Activated naive CD8-positive, alpha-beta T cell treated with anti-CD3 and anti-CD28 coated beads, Interleukin-2, amount 10 ng/mL, durations not matched to agents 7 days and 5 days (primary cell): ENCODE data around the gene FOS. TPM values are rescaled to one million over a fixed set of nuclear protein-coding genes. Genes with fewer than 3 reads are reported as not detected.
A peak's percentile ranks its signal among the peaks of the same experiment; 100 is the strongest.
"Not testable (repeated sequence)": the region's sequence is repeated elsewhere in the genome, so short reads cannot be mapped to it uniquely, and the experiment has no call there.

Source experiments
- ATAC-seq: fragments of 150-1000 bp; cut with Tn5 transposase; one replicate; pipeline ENCODE4 v1.10.0; 2021; ENCODE audit warnings: low read depth, moderate library complexity
- POLR2A ChIA-PET: fragments of 350-600 bp; sonication (Branson Sonifier 250); formaldehyde crosslinking; loops from one replicate; lab custom pipeline; 2021; ENCODE audit warnings: antibody characterized with exemption; lab: Charles Lee
- DNase-seq: peaks from one replicate; pipeline ENCODE4 v3.0.0; 2021
- H3K27ac Mint-ChIP-seq: one replicate; pipeline ENCODE4 v1.8.0; 2022; ENCODE audit warnings: mild to moderate bottlenecking, mixed read lengths
- H3K27me3 Mint-ChIP-seq: one replicate; pipeline ENCODE4 v1.8.0; 2022; ENCODE audit warnings: mild to moderate bottlenecking, moderate library complexity, mixed read lengths
- H3K36me3 Mint-ChIP-seq: one replicate; pipeline ENCODE4 v1.8.0; 2021; ENCODE audit warnings: mild to moderate bottlenecking, mixed read lengths
- H3K4me1 Mint-ChIP-seq: one replicate; pipeline ENCODE4 v1.8.0; 2021; ENCODE audit warnings: mixed read lengths
- H3K4me3 Mint-ChIP-seq: one replicate; pipeline ENCODE4 v1.8.0; 2022; ENCODE audit warnings: mild to moderate bottlenecking, moderate library complexity, mixed read lengths
- H3K9me3 Mint-ChIP-seq: one replicate; pipeline ENCODE4 v1.8.0; 2021; ENCODE audit warnings: mixed read lengths
- total RNA-seq, 2 experiments: library from RNA; stranded (reverse); gene quantifications; one replicate each; pipeline ENCODE4 v1.2.3, GENCODE V29; 2021

Gene FOS
- total RNA-seq, 2 experiments from 2014 or later: 60.3 to 61.7 TPM

DNA sequence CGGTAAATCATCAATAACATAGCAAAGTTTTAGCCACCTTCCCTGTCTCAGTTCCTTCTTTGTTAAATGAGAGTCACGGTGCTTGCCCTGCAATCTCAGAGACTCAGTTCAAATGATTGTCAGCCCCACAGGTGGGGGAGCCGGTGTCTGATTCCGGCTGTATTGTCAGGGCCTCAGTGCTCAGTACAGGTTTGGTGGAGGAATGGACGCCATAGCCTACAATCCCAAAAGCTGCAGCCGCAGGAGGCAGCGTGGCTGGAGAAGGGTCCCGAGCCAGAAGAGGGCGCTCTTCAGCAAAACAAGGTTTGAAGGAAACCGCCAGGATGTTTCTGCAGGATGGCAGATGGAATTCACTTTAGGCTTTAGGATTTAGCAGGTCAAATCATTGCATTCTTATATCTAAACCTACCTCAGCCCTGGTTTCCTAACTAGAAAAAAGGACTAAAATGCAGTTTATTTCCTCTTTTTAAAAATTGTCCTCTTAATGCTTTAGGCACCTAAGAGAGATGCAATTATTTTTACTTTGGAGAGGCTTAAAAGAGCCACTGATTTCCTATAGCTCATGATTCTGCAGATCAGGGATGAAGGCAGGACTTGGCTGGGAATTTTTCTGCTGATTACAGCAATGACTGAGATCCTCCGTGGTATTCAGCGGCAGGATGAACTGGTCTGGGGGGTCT, 29.2 kb downstream of the FOS start:
- Mint-ChIP-seq H3K27ac (no peak overlapping the region), H3K4me3 (no peak overlapping the region), H3K9me3 (no peaks in the 10 kb centered on the region), H3K4me1 (peaks cover 16% of the 10 kb centered on the region), H3K27me3 (peaks cover 8% of the 10 kb centered on the region), H3K36me3 (no peaks in the 10 kb centered on the region)
- POLR2A ChIA-PET: interaction anchor here (1.5 kb wide), 1 partner anchor 181 kb away, joined by 5 read pairs; no protein-coding TSS in a partner anchor
- DNase-seq (peak; percentile 74), ATAC-seq (peak; percentile 53)

DNA sequence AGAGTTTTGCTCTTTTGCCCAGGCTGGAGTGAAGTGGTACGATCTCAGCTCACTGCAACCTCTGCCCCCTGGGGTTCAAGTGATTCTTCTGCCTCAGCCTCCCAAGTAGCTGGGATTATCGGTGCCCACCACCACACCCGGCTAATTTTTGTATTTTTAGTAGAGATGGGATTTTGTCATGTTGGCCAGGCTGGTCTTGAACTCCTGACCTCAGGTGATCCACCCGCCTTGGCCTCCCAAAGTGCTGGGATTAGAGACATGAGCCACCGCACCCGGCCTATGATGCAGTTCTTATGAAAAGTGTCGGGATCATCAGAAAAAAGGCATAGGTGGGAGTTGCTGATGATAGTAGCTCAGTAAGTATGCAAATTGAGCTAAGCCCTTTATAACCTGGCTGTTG, 30.4 kb downstream of the FOS start:
- ATAC-seq, H3K36me3 Mint-ChIP-seq, H3K27me3 Mint-ChIP-seq, H3K27ac Mint-ChIP-seq, H3K4me3 Mint-ChIP-seq, H3K9me3 Mint-ChIP-seq, DNase-seq: not testable (repeated sequence)
- peaks cover 12% of the 10 kb centered on the region for H3K4me1 Mint-ChIP-seq
- POLR2A ChIA-PET: interaction anchor here (1.5 kb wide), 1 partner anchor 180 kb away, joined by 5 read pairs; no protein-coding TSS in a partner anchor

DNA sequence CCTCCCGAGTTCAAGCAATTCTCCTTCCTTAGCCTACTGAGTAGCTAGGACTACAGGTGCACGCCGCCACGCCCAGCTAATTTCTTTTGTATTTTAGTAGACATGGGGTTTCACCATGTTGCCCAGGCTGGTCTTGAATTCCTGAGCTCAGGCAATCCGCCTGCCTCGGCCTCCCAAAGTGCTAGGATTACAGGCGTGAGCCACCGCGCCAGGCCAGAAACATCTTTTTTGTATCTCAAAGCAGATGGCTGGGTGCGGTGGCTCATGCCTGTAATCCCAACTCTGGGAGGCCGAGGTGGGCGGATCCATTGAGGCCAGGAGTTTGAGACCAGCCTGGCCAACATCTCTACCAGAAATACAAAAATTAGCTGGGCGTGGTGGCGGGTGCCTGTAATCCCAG, 30.9 kb downstream of the FOS start:
- H3K36me3 Mint-ChIP-seq, H3K9me3 Mint-ChIP-seq, H3K27ac Mint-ChIP-seq, ATAC-seq, DNase-seq, H3K27me3 Mint-ChIP-seq, H3K4me3 Mint-ChIP-seq, POLR2A ChIA-PET: not testable (repeated sequence)
- peaks cover 13% of the 10 kb centered on the region for H3K4me1 Mint-ChIP-seq

DNA sequence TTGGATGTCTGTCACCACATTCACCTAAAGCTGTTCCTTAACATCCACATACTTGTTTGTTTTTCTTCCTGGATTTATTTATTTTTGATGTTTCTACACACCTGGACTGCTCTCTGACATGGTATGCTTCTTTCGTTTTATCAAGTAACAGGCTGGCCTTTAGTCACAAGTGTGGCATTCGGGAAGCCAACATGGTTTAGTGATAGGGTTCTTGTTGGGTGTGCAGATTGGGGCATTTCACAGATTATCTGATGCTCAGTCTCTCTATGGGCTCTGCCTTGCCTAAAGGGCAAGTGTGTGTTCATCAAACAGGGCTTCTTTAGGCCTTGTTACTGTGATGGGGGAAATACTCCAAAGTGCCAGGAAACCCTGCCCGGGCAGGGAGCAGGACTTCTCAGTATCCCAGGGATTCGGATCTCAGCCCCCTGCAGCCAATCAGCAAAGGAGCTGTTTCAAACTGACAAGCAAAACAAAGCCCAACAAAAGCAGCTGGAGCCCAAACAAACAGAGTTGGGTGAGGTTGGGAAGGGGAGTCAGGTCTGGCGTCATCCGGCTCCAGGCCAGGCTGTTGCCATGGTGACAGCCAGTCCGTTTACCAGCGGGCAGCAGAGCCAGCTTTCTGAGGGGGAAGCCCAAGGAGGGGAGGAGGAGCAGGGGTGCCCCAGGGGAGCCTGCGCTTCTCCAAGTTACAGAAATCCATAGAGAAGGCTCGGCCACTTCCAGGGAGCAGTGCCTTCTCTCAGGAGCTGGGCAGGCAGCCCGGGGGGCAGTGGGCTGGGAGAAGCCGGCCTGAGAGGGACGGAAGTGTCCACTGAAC, 31.9 kb downstream of the FOS start:
- no peak for ATAC-seq
- Mint-ChIP-seq H3K36me3 (no peaks in the 10 kb centered on the region), H3K27ac (no peak overlapping the region), H3K4me3 (no peak overlapping the region), H3K27me3 (peaks cover 9% of the 10 kb centered on the region), H3K9me3 (no peaks in the 10 kb centered on the region), H3K4me1 (peaks cover 18% of the 10 kb centered on the region)
- no peak for DNase-seq
- POLR2A ChIA-PET: no interaction called here

DNA sequence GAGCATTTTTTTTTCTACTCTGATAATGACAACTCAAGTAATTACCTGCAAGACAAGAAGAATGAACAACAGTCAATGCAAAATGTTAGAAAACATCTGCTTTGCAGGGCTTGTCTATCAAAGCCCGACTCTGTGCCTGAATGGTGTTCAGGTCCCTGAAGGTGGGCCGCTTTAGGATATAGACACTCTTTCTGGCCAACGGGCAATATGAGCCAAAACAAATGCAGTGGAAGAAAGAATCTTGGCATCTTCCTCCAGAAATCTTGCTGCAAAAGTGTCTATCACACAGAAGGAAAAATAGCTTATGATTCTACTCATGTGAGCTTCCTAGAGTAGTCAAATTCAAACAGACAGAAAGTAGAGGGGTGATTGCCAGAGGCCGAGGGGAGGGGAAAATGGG, 32.7 kb downstream of the FOS start:
- Mint-ChIP-seq H3K4me1 (peaks cover 18% of the 10 kb centered on the region), H3K27me3 (peaks cover 5% of the 10 kb centered on the region), H3K9me3 (no peaks in the 10 kb centered on the region), H3K4me3 (no peak overlapping the region), H3K36me3 (no peaks in the 10 kb centered on the region), H3K27ac (no peak overlapping the region)
- no peak for ATAC-seq
- DNase-seq: no peak
- POLR2A ChIA-PET: no interaction called here

DNA sequence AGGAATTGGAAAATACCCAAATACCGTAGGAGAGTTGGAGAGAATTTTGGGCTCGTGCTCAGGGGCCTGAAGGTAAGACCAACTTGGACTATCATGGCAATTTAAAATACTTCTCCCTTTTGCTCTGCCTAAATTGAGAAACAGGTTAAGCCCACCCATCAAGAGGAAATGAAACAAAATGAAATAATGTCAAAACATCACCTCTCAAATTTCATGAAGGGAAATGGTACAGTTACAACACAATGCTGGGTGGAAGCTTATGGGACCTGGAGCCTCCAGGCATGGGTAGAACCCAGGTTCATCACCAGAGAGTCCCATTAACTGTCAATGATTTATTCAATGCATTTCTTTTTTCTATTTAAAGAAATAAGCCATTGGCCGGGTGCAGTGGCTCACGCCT, 33.7 kb downstream of the FOS start:
- Mint-ChIP-seq H3K4me1 (peaks cover 17% of the 10 kb centered on the region), H3K27me3 (peaks cover 1% of the 10 kb centered on the region), H3K4me3 (no peak overlapping the region), H3K27ac (no peak overlapping the region), H3K36me3 (no peaks in the 10 kb centered on the region), H3K9me3 (no peaks in the 10 kb centered on the region)
- DNase-seq (no peak), ATAC-seq (no peak)
- POLR2A ChIA-PET: interaction anchor here (0.6 kb wide), 1 partner anchor 91 kb away, joined by 5 read pairs; no protein-coding TSS in a partner anchor

DNA sequence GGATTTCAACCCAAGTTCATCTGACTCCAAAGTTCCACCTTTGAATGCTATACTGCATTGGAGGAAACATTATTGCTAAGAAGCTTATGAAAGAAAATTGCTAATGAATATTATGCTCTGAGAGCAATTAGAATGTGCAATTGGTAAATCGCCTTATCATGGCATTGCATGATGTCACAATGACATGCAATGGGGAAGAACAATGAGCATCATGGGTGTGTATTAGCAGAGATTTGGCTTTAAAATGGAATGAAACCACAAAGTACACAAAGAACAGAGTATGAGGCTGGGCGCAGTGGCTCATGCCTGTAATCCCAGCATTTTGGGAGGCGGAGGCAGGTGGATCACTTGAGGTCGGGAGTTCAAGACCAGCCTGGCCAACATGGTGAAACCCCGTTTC, 34.7 kb downstream of the FOS start:
- ATAC-seq (no peak), DNase-seq (no peak)
- Mint-ChIP-seq H3K9me3 (no peaks in the 10 kb centered on the region), H3K27me3 (peaks cover 6% of the 10 kb centered on the region), H3K4me3 (no peak overlapping the region), H3K4me1 (peaks cover 11% of the 10 kb centered on the region), H3K36me3 (no peaks in the 10 kb centered on the region), H3K27ac (no peak overlapping the region)
- POLR2A ChIA-PET: no interaction called here

DNA sequence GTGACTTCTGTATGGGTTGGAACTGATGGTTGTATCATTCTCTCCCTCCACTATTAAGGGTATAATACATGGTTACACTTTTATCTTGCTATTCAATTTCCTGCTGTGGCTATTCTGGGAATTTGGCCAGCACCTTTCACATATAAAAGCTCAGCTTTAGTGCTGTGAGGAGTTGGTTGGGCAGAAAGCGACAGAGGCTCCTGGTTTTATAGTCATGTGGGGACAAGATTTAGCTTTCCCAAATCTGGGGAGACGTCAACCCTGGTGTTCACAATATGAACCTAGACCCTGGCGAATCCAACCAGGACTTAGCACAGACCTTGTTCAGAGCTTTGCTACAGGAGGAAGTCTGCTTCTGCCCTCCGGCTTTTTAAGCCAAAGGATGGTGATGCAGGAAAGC, 36.5 kb downstream of the FOS start:
- H3K27ac Mint-ChIP-seq: no peak overlapping the region
- H3K27me3 Mint-ChIP-seq: peaks cover 6% of the 10 kb centered on the region
- H3K9me3 Mint-ChIP-seq: no peaks in the 10 kb centered on the region
- peak; percentile 22 for ATAC-seq
- POLR2A ChIA-PET: interaction anchor here (0.5 to 1.0 kb wide), 3 partner anchors 16 to 165 kb away, joined by 3 read pairs; no protein-coding TSS in a partner anchor
- no peak for DNase-seq
- no peaks in the 10 kb centered on the region for H3K36me3 Mint-ChIP-seq
- H3K4me3 Mint-ChIP-seq: no peak overlapping the region
- H3K4me1 Mint-ChIP-seq: peaks cover 11% of the 10 kb centered on the region

DNA sequence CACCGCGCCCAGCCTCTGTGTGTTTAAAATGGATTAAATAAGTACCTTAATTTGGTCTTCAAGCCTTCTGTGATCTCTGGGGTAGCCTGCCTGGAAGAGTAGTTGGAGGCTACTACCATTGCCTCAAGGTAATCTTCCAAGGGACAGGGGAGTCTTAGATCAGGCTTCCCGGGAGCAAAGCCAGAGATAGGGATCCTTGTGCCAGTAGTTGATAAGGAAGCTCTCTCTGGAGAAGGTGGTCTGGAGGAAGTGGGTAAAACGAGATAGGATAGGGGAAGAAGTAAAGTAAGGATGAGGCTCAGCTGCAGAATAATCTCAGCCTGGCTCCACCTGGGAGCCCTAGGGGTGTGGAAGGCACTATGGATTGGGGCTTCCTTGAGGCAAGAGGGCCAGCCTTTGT, 38.5 kb downstream of the FOS start:
- POLR2A ChIA-PET: no interaction called here
- no peak overlapping the region for H3K4me3 Mint-ChIP-seq
- H3K27me3 Mint-ChIP-seq: peaks cover 9% of the 10 kb centered on the region
- DNase-seq (no peak), ATAC-seq (no peak)
- H3K27ac Mint-ChIP-seq: no peak overlapping the region
- H3K9me3 Mint-ChIP-seq: no peaks in the 10 kb centered on the region
- H3K36me3 Mint-ChIP-seq: no peaks in the 10 kb centered on the region
- peaks cover 6% of the 10 kb centered on the region for H3K4me1 Mint-ChIP-seq

DNA sequence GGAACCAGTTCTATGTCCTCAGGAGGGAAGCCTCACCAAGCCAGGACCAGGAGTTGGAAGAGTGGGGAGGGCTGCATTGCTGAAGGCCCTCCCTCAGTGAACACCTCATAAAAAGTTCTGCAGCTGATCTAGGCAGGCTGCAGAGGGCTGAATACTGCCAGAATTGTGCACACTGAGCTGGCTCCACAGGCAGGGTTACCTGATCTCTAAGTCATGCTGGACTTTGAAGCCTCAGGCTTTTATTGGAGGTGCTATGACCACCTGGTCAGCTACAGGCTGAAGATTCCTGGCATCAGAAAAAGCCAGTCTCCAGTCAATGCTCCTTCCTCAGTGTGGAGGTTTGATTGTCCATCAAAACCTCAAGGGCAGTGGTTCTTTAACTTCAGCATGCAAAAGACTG, 39.7 kb downstream of the FOS start:
- no peak overlapping the region for H3K4me3 Mint-ChIP-seq
- DNase-seq: no peak
- POLR2A ChIA-PET: no interaction called here
- ATAC-seq: no peak
- H3K36me3 Mint-ChIP-seq: no peaks in the 10 kb centered on the region
- peaks cover 9% of the 10 kb centered on the region for H3K27me3 Mint-ChIP-seq
- H3K9me3 Mint-ChIP-seq: no peaks in the 10 kb centered on the region
- no peak overlapping the region for H3K27ac Mint-ChIP-seq
- H3K4me1 Mint-ChIP-seq: peaks cover 6% of the 10 kb centered on the region

DNA sequence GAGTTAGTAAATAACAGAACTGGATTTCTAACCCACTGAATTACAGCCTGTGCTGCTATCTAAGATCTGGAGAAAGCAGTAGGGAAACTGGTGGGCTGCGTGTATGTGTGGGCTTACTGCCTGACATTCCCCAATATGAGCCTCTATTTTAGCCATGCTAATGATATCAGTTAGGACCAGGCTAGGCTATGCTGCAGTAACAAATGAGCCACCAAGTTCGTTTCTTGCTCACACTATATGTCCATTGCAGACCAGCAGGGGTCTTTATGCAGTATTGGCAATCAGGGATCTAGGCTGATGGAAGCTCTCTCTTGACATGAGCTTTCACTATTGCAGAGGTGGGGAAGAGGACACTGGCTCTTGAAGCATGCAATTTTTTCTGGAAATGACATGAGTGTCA, 40.4 kb downstream of the FOS start:
- Mint-ChIP-seq H3K9me3 (no peaks in the 10 kb centered on the region), H3K4me3 (no peak overlapping the region), H3K27ac (no peak overlapping the region), H3K4me1 (peaks cover 6% of the 10 kb centered on the region), H3K36me3 (no peaks in the 10 kb centered on the region), H3K27me3 (peaks cover 11% of the 10 kb centered on the region)
- no peak for ATAC-seq
- POLR2A ChIA-PET: no interaction called here
- no peak for DNase-seq

DNA sequence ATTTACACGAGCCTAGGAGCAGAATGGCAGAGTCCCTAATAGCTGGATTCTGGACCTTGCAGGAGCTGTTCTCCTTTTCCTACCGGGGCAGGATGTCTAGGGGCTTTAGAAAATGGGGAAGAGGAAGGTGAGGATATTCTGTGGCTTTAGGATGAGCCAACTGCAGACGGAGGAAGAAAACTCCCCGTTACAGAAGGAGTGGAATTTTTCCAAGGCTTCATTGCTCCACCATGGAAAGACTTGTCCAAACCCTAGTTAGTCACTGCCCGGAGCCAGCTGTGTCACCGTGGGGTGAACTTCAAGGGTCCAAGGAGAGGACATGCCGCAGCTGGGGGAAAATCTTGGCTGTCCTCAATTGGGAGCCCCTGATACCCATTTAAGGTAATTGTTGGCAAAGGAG, 41.6 kb downstream of the FOS start:
- ATAC-seq: no peak
- peaks cover 1% of the 10 kb centered on the region for H3K4me1 Mint-ChIP-seq
- no peak overlapping the region for H3K4me3 Mint-ChIP-seq
- peaks cover 13% of the 10 kb centered on the region for H3K27me3 Mint-ChIP-seq
- DNase-seq: no peak
- POLR2A ChIA-PET: no interaction called here
- no peaks in the 10 kb centered on the region for H3K36me3 Mint-ChIP-seq
- H3K27ac Mint-ChIP-seq: no peak overlapping the region
- no peaks in the 10 kb centered on the region for H3K9me3 Mint-ChIP-seq

DNA sequence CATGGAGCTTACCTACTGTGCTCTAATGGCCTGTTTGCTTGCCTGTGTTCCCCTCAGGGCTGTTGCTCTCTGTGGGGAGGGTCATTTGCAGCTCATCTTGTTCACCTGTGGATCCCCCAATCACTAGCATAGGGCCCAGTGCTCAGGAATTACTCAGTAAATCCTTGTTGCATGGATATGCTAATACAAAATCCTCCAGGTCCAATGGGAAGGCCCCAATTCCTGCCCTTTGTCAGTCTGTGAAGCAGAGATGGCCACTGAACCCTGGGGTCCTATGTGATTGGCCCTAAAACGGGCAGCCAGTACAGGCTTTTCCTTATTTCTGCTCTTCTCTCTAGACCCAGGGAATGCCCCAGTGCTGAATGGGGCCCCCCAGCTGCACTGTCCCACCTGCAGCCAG, 44.1 kb downstream of the FOS start:
- no peaks in the 10 kb centered on the region for H3K9me3 Mint-ChIP-seq
- H3K36me3 Mint-ChIP-seq: no peaks in the 10 kb centered on the region
- no peak for DNase-seq
- H3K27me3 Mint-ChIP-seq: peaks cover 13% of the 10 kb centered on the region
- no peak overlapping the region for H3K4me3 Mint-ChIP-seq
- H3K4me1 Mint-ChIP-seq: no peaks in the 10 kb centered on the region
- no peak overlapping the region for H3K27ac Mint-ChIP-seq
- ATAC-seq: no peak
- POLR2A ChIA-PET: no interaction called here

DNA sequence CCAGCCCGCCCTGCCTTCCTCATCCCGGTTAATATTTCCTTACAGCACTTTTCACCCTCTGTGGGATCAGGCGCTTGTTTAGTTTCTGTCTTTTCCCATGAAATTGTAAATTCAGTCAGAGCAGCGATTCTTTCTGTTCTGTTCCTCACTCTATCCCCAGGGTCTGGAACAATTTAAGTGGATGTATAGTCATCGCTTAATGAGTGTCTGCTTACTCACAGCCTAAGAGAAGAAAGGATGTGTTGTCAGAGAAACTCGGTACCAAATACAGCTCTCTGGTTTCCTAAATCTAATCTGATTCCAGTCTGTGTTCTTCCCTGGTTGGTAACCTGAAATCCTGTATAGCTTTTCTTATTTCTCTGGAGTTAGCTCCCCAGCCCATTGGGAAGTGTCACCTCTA, 44.9 kb downstream of the FOS start:
- H3K4me3 Mint-ChIP-seq: no peak overlapping the region
- POLR2A ChIA-PET: no interaction called here
- H3K36me3 Mint-ChIP-seq: no peaks in the 10 kb centered on the region

More for the DNA sequence above, 44.9 kb downstream of the FOS start:
- no peak for ATAC-seq
- no peaks in the 10 kb centered on the region for H3K9me3 Mint-ChIP-seq
- H3K27ac Mint-ChIP-seq: no peak overlapping the region
- no peaks in the 10 kb centered on the region for H3K4me1 Mint-ChIP-seq
- no peak for DNase-seq
- H3K27me3 Mint-ChIP-seq: peaks cover 14% of the 10 kb centered on the region
